OCI-LY1 (cell line): ENCODE results near the gene ZNF605.

Experiments used
- EZH2 ChIP-seq: fragments of 200-600 bp; sonication (generic), shearing (Covaris generic); IDR thresholded peaks from 2 replicates; pipeline ENCODE4 v1.8.0; 2017; ENCODE audit warnings: borderline replicate concordance, mixed run types, mild to moderate bottlenecking, antibody characterized with exemption, low read length, moderate library complexity, mixed read lengths
- TF ChIP-seq, protein P1 (sequence below): fragments of 200-600 bp; sonication (generic), shearing (Covaris generic); IDR thresholded peaks from 2 replicates; pipeline ENCODE4 v1.5.1; 2017; ENCODE audit warnings: mild to moderate bottlenecking, antibody characterized with exemption, low read length, moderate library complexity, mixed read lengths

DNA sequence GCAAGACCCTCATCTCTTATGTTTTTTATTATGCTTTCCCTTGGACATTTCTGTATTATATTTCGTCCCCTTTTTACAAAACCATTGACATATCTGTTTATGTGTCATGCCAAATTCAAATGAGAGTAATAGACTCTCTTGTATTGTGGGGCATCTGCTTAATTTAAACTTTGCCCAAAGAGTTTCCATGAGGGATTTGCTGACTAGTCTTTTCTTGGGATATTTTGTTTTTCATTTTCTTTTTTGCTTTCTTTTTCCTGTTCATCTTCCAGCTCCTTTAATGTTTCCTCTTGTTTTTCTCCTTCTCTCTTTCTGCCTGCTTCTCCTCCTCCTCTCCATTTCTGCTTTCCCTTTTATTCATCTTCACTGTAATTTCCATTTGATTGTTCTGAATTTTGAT, 16.3 kb upstream of the ZNF605 start:
- TF ChIP-seq EZH2 = no peak
- TF ChIP-seq, protein P1, sequence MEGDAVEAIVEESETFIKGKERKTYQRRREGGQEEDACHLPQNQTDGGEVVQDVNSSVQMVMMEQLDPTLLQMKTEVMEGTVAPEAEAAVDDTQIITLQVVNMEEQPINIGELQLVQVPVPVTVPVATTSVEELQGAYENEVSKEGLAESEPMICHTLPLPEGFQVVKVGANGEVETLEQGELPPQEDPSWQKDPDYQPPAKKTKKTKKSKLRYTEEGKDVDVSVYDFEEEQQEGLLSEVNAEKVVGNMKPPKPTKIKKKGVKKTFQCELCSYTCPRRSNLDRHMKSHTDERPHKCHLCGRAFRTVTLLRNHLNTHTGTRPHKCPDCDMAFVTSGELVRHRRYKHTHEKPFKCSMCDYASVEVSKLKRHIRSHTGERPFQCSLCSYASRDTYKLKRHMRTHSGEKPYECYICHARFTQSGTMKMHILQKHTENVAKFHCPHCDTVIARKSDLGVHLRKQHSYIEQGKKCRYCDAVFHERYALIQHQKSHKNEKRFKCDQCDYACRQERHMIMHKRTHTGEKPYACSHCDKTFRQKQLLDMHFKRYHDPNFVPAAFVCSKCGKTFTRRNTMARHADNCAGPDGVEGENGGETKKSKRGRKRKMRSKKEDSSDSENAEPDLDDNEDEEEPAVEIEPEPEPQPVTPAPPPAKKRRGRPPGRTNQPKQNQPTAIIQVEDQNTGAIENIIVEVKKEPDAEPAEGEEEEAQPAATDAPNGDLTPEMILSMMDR = no peak
